C4-2B (cell line): Measurements from ENCODE around the gene LMAN2L.

ENCODE experiments used
- ZFX ChIP-seq: fragments of 450-650 bp; IDR thresholded peaks from 2 replicates; pipeline ENCODE4 v1.6.1; 2017
- TF ChIP-seq, protein P1 (sequence below): fragments of 450-650 bp; conservative IDR thresholded peaks from 2 replicates; pipeline ENCODE4 v1.5.1; 2017; ENCODE audit warnings: mild to moderate bottlenecking

DNA sequence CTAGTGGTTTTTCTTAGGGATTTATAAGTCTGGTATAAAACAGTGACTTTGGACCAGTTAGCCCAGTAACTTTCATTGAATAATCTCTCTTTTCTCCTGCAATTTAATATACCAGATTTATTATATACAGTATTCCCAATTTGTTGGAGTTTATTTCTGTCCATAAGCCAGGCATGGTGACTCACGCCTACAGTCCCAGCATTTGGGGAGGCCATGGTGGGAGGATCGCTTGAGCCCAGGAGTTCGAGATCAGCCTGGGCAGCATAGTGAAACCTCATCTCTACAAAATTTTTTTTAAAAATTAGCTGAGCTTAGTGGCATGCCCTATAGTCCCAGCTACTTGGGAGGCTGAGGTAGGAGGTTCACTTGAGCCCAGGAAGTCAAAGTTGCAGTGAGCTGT is 47.5 kb upstream of the LMAN2L start:
- TF ChIP-seq, protein P1, sequence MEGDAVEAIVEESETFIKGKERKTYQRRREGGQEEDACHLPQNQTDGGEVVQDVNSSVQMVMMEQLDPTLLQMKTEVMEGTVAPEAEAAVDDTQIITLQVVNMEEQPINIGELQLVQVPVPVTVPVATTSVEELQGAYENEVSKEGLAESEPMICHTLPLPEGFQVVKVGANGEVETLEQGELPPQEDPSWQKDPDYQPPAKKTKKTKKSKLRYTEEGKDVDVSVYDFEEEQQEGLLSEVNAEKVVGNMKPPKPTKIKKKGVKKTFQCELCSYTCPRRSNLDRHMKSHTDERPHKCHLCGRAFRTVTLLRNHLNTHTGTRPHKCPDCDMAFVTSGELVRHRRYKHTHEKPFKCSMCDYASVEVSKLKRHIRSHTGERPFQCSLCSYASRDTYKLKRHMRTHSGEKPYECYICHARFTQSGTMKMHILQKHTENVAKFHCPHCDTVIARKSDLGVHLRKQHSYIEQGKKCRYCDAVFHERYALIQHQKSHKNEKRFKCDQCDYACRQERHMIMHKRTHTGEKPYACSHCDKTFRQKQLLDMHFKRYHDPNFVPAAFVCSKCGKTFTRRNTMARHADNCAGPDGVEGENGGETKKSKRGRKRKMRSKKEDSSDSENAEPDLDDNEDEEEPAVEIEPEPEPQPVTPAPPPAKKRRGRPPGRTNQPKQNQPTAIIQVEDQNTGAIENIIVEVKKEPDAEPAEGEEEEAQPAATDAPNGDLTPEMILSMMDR = no peak
- TF ChIP-seq ZFX = no peak
